H1 (cell line): ENCODE data around the gene TUBB1. TPM values are rescaled to one million over a fixed set of nuclear protein-coding genes. Genes with fewer than 3 reads are reported as not detected.

Experiments
- CTCF ChIA-PET: fragments of 300-600 bp; sonication (Branson Sonifier 250); formaldehyde crosslinking; loops from one replicate; lab custom pipeline; 2021; ENCODE audit not compliant: partially characterized antibody; lab: Charles Lee
- POLR2A ChIA-PET: fragments of 300-600 bp; sonication (Branson Sonifier 250); formaldehyde crosslinking; loops from one replicate; lab custom pipeline; 2021; ENCODE audit warnings: inconsistent platforms; ENCODE audit not compliant: partially characterized antibody; lab: Charles Lee
- DNase-seq, 2 experiments: peaks; one replicate each; pipeline versions ENCODE4 v3.0.0 to v3.0.0-alpha.2; 2010 to 2022; ENCODE audit warnings: low spot score in 2 of 2, low read depth in 1 of 2, mixed read lengths in 1 of 2
- FAIRE-seq: peaks from 2 replicates; lab custom pipeline; 2011; peaks lifted over from hg19 to GRCh38; lab: Jason Lieb, UNC
- H2AFZ ChIP-seq: 2 replicates; pipeline ENCODE4 v1.8.1; 2012; ENCODE audit warnings: low read length, inconsistent platforms
- H2AK5ac ChIP-seq: 2 replicates; pipeline ENCODE4 v1.6.1; 2013; ENCODE audit warnings: low read depth, low read length
- H2BK120ac ChIP-seq: replicated peaks from 2 replicates; pipeline ENCODE3; 2013; ENCODE audit warnings: low read depth, low read length, inconsistent platforms
- H2BK12ac ChIP-seq: 2 replicates; pipeline ENCODE4 v1.6.1; 2013; ENCODE audit warnings: low read depth, low read length
- H2BK15ac ChIP-seq: 2 replicates; pipeline ENCODE4 v1.6.1; 2013; ENCODE audit warnings: low read length
- H2BK20ac ChIP-seq: 2 replicates; pipeline ENCODE4 v1.6.1; 2013; ENCODE audit warnings: low read length
- H2BK5ac ChIP-seq: 2 replicates; pipeline ENCODE4 v1.6.1; 2013; ENCODE audit warnings: low read depth, low read length
- H3K14ac ChIP-seq: 2 replicates; pipeline ENCODE4 v1.6.1; 2013; ENCODE audit warnings: inconsistent platforms; ENCODE audit not compliant: insufficient read length
- H3K18ac ChIP-seq: 2 replicates; pipeline ENCODE4 v1.6.1; 2013; ENCODE audit warnings: low read length; ENCODE audit errors: extremely low read depth
- H3K23ac ChIP-seq: 2 replicates; pipeline ENCODE4 v1.6.1; 2013; ENCODE audit warnings: inconsistent platforms; ENCODE audit not compliant: insufficient read length
- H3K23me2 ChIP-seq: 2 replicates; pipeline ENCODE4 v1.6.1; 2013; ENCODE audit warnings: low read depth, low read length
- H3K27ac ChIP-seq: 2 replicates; pipeline ENCODE4 v1.6.1; 2011; ENCODE audit warnings: low read depth, low read length, inconsistent platforms
- H3K27me3 ChIP-seq, 4 experiments: replicated peaks in 1 of 4; 1 replicate in 1 of 4; 2 replicates in 3 of 4; pipeline versions ENCODE4 v1.6.1 to v1.8.1; 2011 to 2013; ENCODE audit warnings: low read length in 3 of 4, mild to moderate bottlenecking in 3 of 4, inconsistent platforms in 2 of 4, mixed read lengths in 2 of 4, moderate library complexity in 1 of 4; ENCODE audit not compliant: control insufficient read depth in 3 of 4, insufficient read depth in 3 of 4; ENCODE audit errors: extremely low read depth in 1 of 4
- H3K36me3 ChIP-seq, 4 experiments: 2 replicates each; pipeline versions ENCODE4 v1.6.1 to v1.8.1; 2011 to 2013; ENCODE audit warnings: mild to moderate bottlenecking in 4 of 4, low read length in 3 of 4, moderate library complexity in 2 of 4, control low read depth in 1 of 4, inconsistent platforms in 1 of 4; ENCODE audit not compliant: insufficient read depth in 4 of 4, control insufficient read depth in 2 of 4
- H3K4ac ChIP-seq: replicated peaks from 2 replicates; pipeline ENCODE3; 2013; ENCODE audit warnings: low read length, low read depth, mixed read lengths, inconsistent platforms; ENCODE audit not compliant: insufficient read length
- H3K4me1 ChIP-seq, 4 experiments: replicated peaks in 1 of 4; 1 replicate in 1 of 4; 2 replicates in 3 of 4; pipeline versions ENCODE4 v1.6.1 to v1.8.1; 2011 to 2013; ENCODE audit warnings: low read length in 3 of 4, inconsistent platforms in 2 of 4, mixed read lengths in 1 of 4; ENCODE audit not compliant: insufficient read depth in 4 of 4, control insufficient read depth in 3 of 4
- H3K4me2 ChIP-seq, 2 experiments: 2 replicates each; pipeline versions ENCODE4 v1.6.1 to v1.8.1; 2011 to 2013; ENCODE audit warnings: low read depth in 2 of 2, low read length in 2 of 2, control low read depth in 1 of 2, inconsistent platforms in 1 of 2, mild to moderate bottlenecking in 1 of 2; ENCODE audit not compliant: insufficient read depth in 1 of 2
- H3K4me3 ChIP-seq, 4 experiments: fragments of 200-600, 300-600 bp in 1 of 4; sonication (generic), shearing (Covaris generic), sonication (Bioruptor Twin) in 1 of 4; 2 replicates each; pipeline versions ENCODE4 v1.5.1 to v1.8.1; 2011 to 2016; ENCODE audit warnings: low read length in 4 of 4, low read depth in 3 of 4, control low read depth in 2 of 4, inconsistent platforms in 2 of 4, mild to moderate bottlenecking in 2 of 4, mixed read lengths in 1 of 4, moderate library complexity in 1 of 4; ENCODE audit not compliant: insufficient read depth in 2 of 4; ENCODE audit errors: extremely low read depth in 1 of 4
- H3K56ac ChIP-seq: replicated peaks from 2 replicates; pipeline ENCODE3; 2013; ENCODE audit warnings: low read depth, mild to moderate bottlenecking, mixed read lengths, low read length, inconsistent platforms; ENCODE audit not compliant: insufficient read length
- H3K79me1 ChIP-seq: 2 replicates; pipeline ENCODE4 v1.6.1; 2013; ENCODE audit warnings: low read depth, low read length, control low read depth
- H3K79me2 ChIP-seq, 2 experiments: 2 replicates each; pipeline versions ENCODE4 v1.6.1 to v1.8.1; 2012 to 2013; ENCODE audit warnings: low read length in 2 of 2, mild to moderate bottlenecking in 2 of 2, inconsistent platforms in 1 of 2; ENCODE audit not compliant: insufficient read depth in 2 of 2, control insufficient read depth in 1 of 2
- H3K9ac ChIP-seq, 4 experiments: replicated peaks in 1 of 4; 1 replicate in 1 of 4; 2 replicates in 3 of 4; pipeline versions ENCODE4 v1.6.1 to v1.8.1; 2011 to 2013; ENCODE audit warnings: low read depth in 3 of 4, low read length in 3 of 4, control low read depth in 2 of 4, mild to moderate bottlenecking in 2 of 4, moderate library complexity in 2 of 4, inconsistent platforms in 1 of 4; ENCODE audit errors: extremely low read depth in 1 of 4
- H3K9me3 ChIP-seq, 2 experiments: 2 replicates each; pipeline versions ENCODE4 v1.6.1 to v1.8.1; 2012 to 2013; ENCODE audit warnings: mild to moderate bottlenecking in 2 of 2, moderate library complexity in 2 of 2, control low read depth in 1 of 2, inconsistent platforms in 1 of 2, low read depth in 1 of 2, low read length in 1 of 2, mixed read lengths in 1 of 2; ENCODE audit not compliant: insufficient read depth in 2 of 2
- H4K20me1 ChIP-seq, 2 experiments: replicated peaks in 1 of 2; 2 replicates each; pipeline versions ENCODE3 to v1.8.1; 2011 to 2013; ENCODE audit warnings: inconsistent platforms in 2 of 2, low read length in 2 of 2, mild to moderate bottlenecking in 1 of 2; ENCODE audit not compliant: insufficient read depth in 2 of 2, control insufficient read depth in 1 of 2
- H4K5ac ChIP-seq: 2 replicates; pipeline ENCODE4 v1.6.1; 2013; ENCODE audit warnings: low read length, low read depth, mixed read lengths, inconsistent platforms; ENCODE audit not compliant: insufficient read length
- H4K8ac ChIP-seq: 2 replicates; pipeline ENCODE4 v1.8.0; 2013; ENCODE audit warnings: mild to moderate bottlenecking, moderate library complexity, low read length, inconsistent platforms; ENCODE audit not compliant: insufficient read depth; ENCODE audit errors: extremely low read depth
- H4K91ac ChIP-seq: replicated peaks from 2 replicates; pipeline ENCODE3; 2013; ENCODE audit warnings: low read length, mixed read lengths, inconsistent platforms; ENCODE audit not compliant: insufficient read length
- ASH2L ChIP-seq: fragments of 200-600, 300-600 bp; sonication (generic); IDR thresholded peaks from one replicate; pipeline ENCODE4 v1.7.1; 2017; ENCODE audit warnings: low read length
- BCL11A ChIP-seq, 2 experiments: IDR thresholded peaks; one replicate each; pipeline ENCODE4 v1.6.1; 2011; ENCODE audit warnings: low read depth in 2 of 2, low read length in 2 of 2, mild to moderate bottlenecking in 2 of 2
- BRCA1 ChIP-seq: IDR thresholded peaks from 2 replicates; pipeline ENCODE4 v1.6.1; 2012; ENCODE audit warnings: low read depth, low read length, improper control_type of control experiment
- CEBPB ChIP-seq: IDR thresholded peaks from 2 replicates; pipeline ENCODE4 v1.6.1; 2012; ENCODE audit warnings: low read depth, low read length
- E2F6 ChIP-seq: IDR thresholded peaks from 2 replicates; pipeline ENCODE4 v1.6.1; 2012; ENCODE audit warnings: inconsistent platforms
- GTF2F1 ChIP-seq: IDR thresholded peaks from 2 replicates; pipeline ENCODE4 v1.6.1; 2012; ENCODE audit warnings: low read depth, low read length, improper control_type of control experiment, borderline replicate concordance
- HDAC6 ChIP-seq: IDR thresholded peaks from one replicate; pipeline ENCODE4 v1.7.1; 2012; ENCODE audit warnings: low read depth, mild to moderate bottlenecking, inconsistent platforms, low read length, moderate library complexity
- KDM5A ChIP-seq: fragments of 200-600 bp; IDR thresholded peaks from 2 replicates; pipeline ENCODE4 v1.7.1; 2012; ENCODE audit warnings: mild to moderate bottlenecking, low read length, inconsistent platforms, mixed read lengths
- RFX5 ChIP-seq: IDR thresholded peaks from 2 replicates; pipeline ENCODE4 v1.6.1; 2011; ENCODE audit warnings: low read depth, low read length, improper control_type of control experiment, borderline replicate concordance
- SIN3A ChIP-seq, 2 experiments: IDR thresholded peaks in 1 of 2; conservative IDR thresholded peaks in 1 of 2; 2 replicates each; pipeline ENCODE4 v1.6.1; 2011 to 2012; ENCODE audit warnings: low read length in 2 of 2, improper control_type of control experiment in 1 of 2, low read depth in 1 of 2, mild to moderate bottlenecking in 1 of 2
- SIX5 ChIP-seq: IDR thresholded peaks from 2 replicates; pipeline ENCODE4 v1.6.1; 2011; ENCODE audit warnings: mild to moderate bottlenecking, low read depth, low read length
- WGBS, 2 experiments: shearing (Covaris generic) in 1 of 2; methylation state at CpG; one replicate each; pipeline versions ENCODE4 v1.1.6 to v1.1.7; 2013 to 2015; ENCODE audit warnings: low lambda C conversion rate in 2 of 2, mixed read lengths in 2 of 2, inconsistent platforms in 1 of 2, low coverage in 1 of 2, missing lambda C conversion rate in 1 of 2; ENCODE audit not compliant: insufficient replicate concordance in 2 of 2, insufficient coverage in 1 of 2, insufficient read length in 1 of 2; ENCODE audit errors: extremely low coverage in 1 of 2, missing lambda C conversion rate in 1 of 2; 5-methylcytosine and 5-hydroxymethylcytosine counted together
- polyA plus RNA-seq, 7 experiments: library from polyadenylated mRNA; depleted of rRNA in 3 of 7; stranded (reverse) in 5 of 7; unstranded in 2 of 7; fragments of >200 nt in 5 of 7; fragments of 200-250 nt in 2 of 7; gene quantifications; 1 replicate in 5 of 7; 2 replicates in 1 of 7; 4 replicates in 1 of 7; pipeline versions ENCODE4 v1.2.1 to v1.2.3, GENCODE V29; 2011 to 2013; ENCODE audit warnings: missing spikeins in 2 of 7, mixed read lengths in 2 of 7
- total RNA-seq: library from RNA; stranded (reverse); fragmentation: NEBNext Ultra II Directional; extraction: Animal tissue kit (Norgen Biotek cat#: 25700); gene quantifications from 2 replicates; pipeline ENCODE4 v1.2.1, GENCODE V29; 2021

Gene TUBB1
- total and polyA plus RNA-seq, 2 of the 8 experiments (the other 6 are each of a cell fraction or from before 2014, with no cell fraction given): not detected

- peaks cover 0 to 2% (median 0%) of the 10 kb centered on the region in 4 experiments; a peak in 3 of 7 replicates for H3K4me1 ChIP-seq
- no peak overlapping the region for H3K27ac ChIP-seq
- H3K27me3 ChIP-seq: no peaks in the 10 kb centered on the region; a peak in 1 of 7 replicates
- 80% methylated on average over 5 of the region's 5 CpGs; no CpG with 5 or more reads in 1 of the 2 experiments for WGBS, 2 experiments
- no peak overlapping the region for H2BK15ac ChIP-seq
- ChIA-PET CTCF (interaction anchor here (0.9 kb wide), 1 partner anchor 73 kb away, joined by 3 read pairs; no protein-coding TSS in a partner anchor), POLR2A (interaction anchor here (1.4 to 3.8 kb wide), 2 partner anchors 11 to 29 kb away, joined by 3 to 28 read pairs; partner anchors contain the start of gene ATP5F1E)
- H3K9ac ChIP-seq: no peak overlapping the region
- H3K23me2 ChIP-seq: no peaks in the 10 kb centered on the region
- no peak overlapping the region for H4K91ac ChIP-seq
- no peak overlapping the region for H2BK20ac ChIP-seq
- no peak for FAIRE-seq
- H2BK5ac ChIP-seq: no peak overlapping the region
- no peak overlapping the region for H3K4me3 ChIP-seq
- no peak overlapping the region for H3K4me2 ChIP-seq
- no peak overlapping the region for H3K56ac ChIP-seq
- H4K20me1 ChIP-seq: no peaks in the 10 kb centered on the region
- H2AK5ac ChIP-seq: no peak overlapping the region
- no peak overlapping the region for H4K8ac ChIP-seq
- peaks cover 0 to 8% (median 3%) of the 10 kb centered on the region in 4 experiments; a peak in 3 of 8 replicates for H3K36me3 ChIP-seq
- H3K14ac ChIP-seq: no peak overlapping the region
- H3K4ac ChIP-seq: no peak overlapping the region
- no peaks in the 10 kb centered on the region for H3K79me2 ChIP-seq
- H3K23ac ChIP-seq: no peak overlapping the region
- H2AFZ ChIP-seq: no peak overlapping the region
- H2BK12ac ChIP-seq: no peak overlapping the region
- no peak for DNase-seq
- H2BK120ac ChIP-seq: no peak overlapping the region
- no peak overlapping the region for H3K18ac ChIP-seq
- no peaks in the 10 kb centered on the region for H3K9me3 ChIP-seq
- peaks cover 3% of the 10 kb centered on the region; the same call in 1 of the 2 replicates for H3K79me1 ChIP-seq
- no peak overlapping the region for H4K5ac ChIP-seq
- no peak for TF ChIP-seq SIX5
- TF ChIP-seq KDM5A: no peak
- no peak for TF ChIP-seq ASH2L
- TF ChIP-seq RFX5: no peak
- TF ChIP-seq GTF2F1: no peak
- no peak for TF ChIP-seq HDAC6
- TF ChIP-seq BCL11A (IDR thresholded peaks at IDR 0.05; ENCODE audit: low read depth in 2 of 2, low read length in 2 of 2): no peak
- no peak for TF ChIP-seq BRCA1
- TF ChIP-seq E2F6: no peak
- no peak for TF ChIP-seq CEBPB
- TF ChIP-seq SIN3A (conservative IDR thresholded peaks at IDR 0.05 in 1 of 2, IDR thresholded peaks at IDR 0.05 in 1 of 2; ENCODE audit: low read depth in 1 of 2, low read length in 2 of 2): no peak
Measured at GRCh38 chr20:59020938-59021551, 1.8 kb downstream of the TUBB1 start.
